Astrocyte (in vitro differentiated cells and primary cell): ENCODE measurements around the gene C2orf76. TPM values are rescaled to one million over a fixed set of nuclear protein-coding genes. Genes with fewer than 3 reads are reported as not detected.

Source experiments
- DNase-seq: peaks from one replicate; pipeline ENCODE4 v3.0.0-alpha.2; 2010; ENCODE audit warnings: low read depth
- FAIRE-seq: peaks from 2 replicates; lab custom pipeline; 2011; peaks lifted over from hg19 to GRCh38; lab: Jason Lieb, UNC
- H2AFZ ChIP-seq: 2 replicates; pipeline ENCODE4 v1.6.0; 2012; ENCODE audit warnings: low read depth, low read length, inconsistent platforms
- H3K27ac ChIP-seq: 2 replicates; pipeline ENCODE4 v1.5.1; 2011; ENCODE audit warnings: low read depth, low read length, inconsistent platforms
- H3K27me3 ChIP-seq: 2 replicates; pipeline ENCODE4 v1.6.0; 2011; ENCODE audit warnings: low read length, inconsistent platforms; ENCODE audit not compliant: insufficient read depth
- H3K36me3 ChIP-seq: 2 replicates; pipeline ENCODE4 v1.5.1; 2011; ENCODE audit warnings: low read length, inconsistent platforms; ENCODE audit not compliant: insufficient read depth
- H3K4me1 ChIP-seq: 2 replicates; pipeline ENCODE4 v1.5.1; 2011; ENCODE audit warnings: low read length, inconsistent platforms; ENCODE audit not compliant: insufficient read depth
- H3K4me2 ChIP-seq: 2 replicates; pipeline ENCODE4 v1.6.0; 2012; ENCODE audit warnings: low read length, inconsistent platforms
- H3K4me3 ChIP-seq: 2 replicates; pipeline ENCODE4 v1.5.1; 2011; ENCODE audit warnings: low read depth, mild to moderate bottlenecking, low read length, inconsistent platforms; ENCODE audit not compliant: insufficient read depth
- H3K79me2 ChIP-seq: 2 replicates; pipeline ENCODE4 v1.6.0; 2012; ENCODE audit warnings: mild to moderate bottlenecking, low read length, inconsistent platforms; ENCODE audit not compliant: insufficient read depth
- H3K9ac ChIP-seq: 2 replicates; pipeline ENCODE4 v1.6.0; 2012; ENCODE audit warnings: mild to moderate bottlenecking, low read length, inconsistent platforms
- H3K9me3 ChIP-seq: 2 replicates; pipeline ENCODE4 v1.5.1; 2012; ENCODE audit warnings: low read depth, mild to moderate bottlenecking, low read length, inconsistent platforms; ENCODE audit not compliant: insufficient read depth
- H4K20me1 ChIP-seq: 2 replicates; pipeline ENCODE4 v1.6.0; 2012; ENCODE audit warnings: low read length, inconsistent platforms; ENCODE audit not compliant: insufficient read depth
- H3K27ac Mint-ChIP-seq: one replicate; pipeline ENCODE4 v1.8.0; 2021; ENCODE audit warnings: mild to moderate bottlenecking, mixed read lengths; ENCODE audit not compliant: unreplicated experiment
- H3K27me3 Mint-ChIP-seq: one replicate; pipeline ENCODE4 v1.8.0; 2021; ENCODE audit warnings: low read depth, mixed read lengths; ENCODE audit not compliant: unreplicated experiment
- H3K36me3 Mint-ChIP-seq: one replicate; pipeline ENCODE4 v1.8.0; 2021; ENCODE audit warnings: low read depth, mixed read lengths; ENCODE audit not compliant: unreplicated experiment
- H3K4me1 Mint-ChIP-seq: one replicate; pipeline ENCODE4 v1.8.0; 2021; ENCODE audit warnings: low read depth, mixed read lengths; ENCODE audit not compliant: unreplicated experiment
- H3K4me3 Mint-ChIP-seq: one replicate; pipeline ENCODE4 v1.8.0; 2021; ENCODE audit warnings: mild to moderate bottlenecking, moderate library complexity, mixed read lengths; ENCODE audit not compliant: unreplicated experiment
- H3K9me3 Mint-ChIP-seq: one replicate; pipeline ENCODE4 v1.8.0; 2021; ENCODE audit warnings: mild to moderate bottlenecking, mixed read lengths; ENCODE audit not compliant: unreplicated experiment
- EZH2 ChIP-seq: IDR thresholded peaks from 2 replicates; pipeline ENCODE4 v1.6.1; 2012; ENCODE audit warnings: mild to moderate bottlenecking, low read length, inconsistent platforms; ENCODE audit not compliant: insufficient read depth
- total RNA-seq: library from RNA; stranded (reverse); gene quantifications from 2 replicates; pipeline ENCODE4 v1.2.1, GENCODE V29; 2021
- TF ChIP-seq, protein P1 (sequence below): IDR thresholded peaks from 2 replicates; pipeline ENCODE4 v1.5.1; 2011; ENCODE audit warnings: low read depth, mild to moderate bottlenecking, inconsistent platforms, low read length, moderate library complexity; ENCODE audit not compliant: insufficient read depth

C2orf76 gene
- total RNA-seq, 1 donor from 2014 or later: 9.2 TPM

DNA sequence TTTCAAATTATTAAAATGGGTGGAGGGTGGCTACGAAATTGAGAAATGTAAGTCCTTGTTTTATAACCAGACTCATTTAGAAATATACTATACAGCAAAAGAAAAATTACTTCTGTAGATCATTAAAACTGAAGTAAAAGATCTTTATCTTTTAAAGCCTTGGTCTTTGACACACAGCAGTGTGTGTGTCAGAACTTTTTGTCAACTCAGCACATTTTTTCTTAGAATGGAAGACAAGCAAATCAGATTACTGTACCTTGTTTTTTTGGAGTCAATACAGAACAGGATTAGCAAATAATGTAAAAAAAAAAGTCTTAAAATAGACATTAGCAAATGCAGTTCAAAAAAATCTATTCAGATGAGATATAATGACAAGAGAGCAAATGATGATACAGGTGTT lies 49.1 kb downstream of the C2orf76 start:
- H3K4me2 ChIP-seq: no peak overlapping the region
- H3K9me3 ChIP-seq: no peaks in the 10 kb centered on the region
- H4K20me1 ChIP-seq: no peaks in the 10 kb centered on the region
- H3K4me3 ChIP-seq: no peak overlapping the region
- no peaks in the 10 kb centered on the region for H3K4me1 ChIP-seq
- DNase-seq: no peak
- FAIRE-seq: no peak
- Mint-ChIP-seq H3K27me3 (no peaks in the 10 kb centered on the region), H3K4me1 (no peaks in the 10 kb centered on the region), H3K36me3 (no peaks in the 10 kb centered on the region), H3K4me3 (no peak overlapping the region), H3K9me3 (no peaks in the 10 kb centered on the region), H3K27ac (no peak overlapping the region)
- TF ChIP-seq EZH2: no peak
- TF ChIP-seq, protein P1, sequence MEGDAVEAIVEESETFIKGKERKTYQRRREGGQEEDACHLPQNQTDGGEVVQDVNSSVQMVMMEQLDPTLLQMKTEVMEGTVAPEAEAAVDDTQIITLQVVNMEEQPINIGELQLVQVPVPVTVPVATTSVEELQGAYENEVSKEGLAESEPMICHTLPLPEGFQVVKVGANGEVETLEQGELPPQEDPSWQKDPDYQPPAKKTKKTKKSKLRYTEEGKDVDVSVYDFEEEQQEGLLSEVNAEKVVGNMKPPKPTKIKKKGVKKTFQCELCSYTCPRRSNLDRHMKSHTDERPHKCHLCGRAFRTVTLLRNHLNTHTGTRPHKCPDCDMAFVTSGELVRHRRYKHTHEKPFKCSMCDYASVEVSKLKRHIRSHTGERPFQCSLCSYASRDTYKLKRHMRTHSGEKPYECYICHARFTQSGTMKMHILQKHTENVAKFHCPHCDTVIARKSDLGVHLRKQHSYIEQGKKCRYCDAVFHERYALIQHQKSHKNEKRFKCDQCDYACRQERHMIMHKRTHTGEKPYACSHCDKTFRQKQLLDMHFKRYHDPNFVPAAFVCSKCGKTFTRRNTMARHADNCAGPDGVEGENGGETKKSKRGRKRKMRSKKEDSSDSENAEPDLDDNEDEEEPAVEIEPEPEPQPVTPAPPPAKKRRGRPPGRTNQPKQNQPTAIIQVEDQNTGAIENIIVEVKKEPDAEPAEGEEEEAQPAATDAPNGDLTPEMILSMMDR: no peak
- no peak overlapping the region for H3K9ac ChIP-seq
- no peaks in the 10 kb centered on the region for H3K79me2 ChIP-seq
- H2AFZ ChIP-seq: no peak overlapping the region
- no peaks in the 10 kb centered on the region for H3K27me3 ChIP-seq
- no peaks in the 10 kb centered on the region for H3K36me3 ChIP-seq
- H3K27ac ChIP-seq: no peak overlapping the region

DNA sequence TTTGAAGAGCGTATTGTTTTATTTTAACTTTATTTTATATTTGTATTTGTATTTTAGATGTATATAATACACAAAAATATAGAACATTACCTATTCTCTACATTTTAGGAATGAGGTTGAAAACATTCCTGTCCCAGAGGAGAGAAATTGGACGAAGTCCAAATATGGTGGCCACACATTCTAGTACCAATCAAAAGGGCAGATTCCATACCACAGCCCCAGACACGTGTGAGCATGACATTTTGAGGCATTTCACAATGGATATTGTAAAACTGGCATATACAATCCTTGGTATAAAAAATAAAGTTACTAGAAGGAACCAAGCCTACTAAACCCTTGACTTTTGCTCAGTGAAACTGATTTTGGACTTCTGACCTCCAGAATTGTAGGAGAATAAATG lies 50.6 kb downstream of the C2orf76 start:
- Histone ChIP-seq H3K4me1 (no peaks in the 10 kb centered on the region), H3K27me3 (no peaks in the 10 kb centered on the region), H3K4me3 (no peak overlapping the region), H4K20me1 (no peaks in the 10 kb centered on the region), H3K9me3 (no peaks in the 10 kb centered on the region), H3K4me2 (no peak overlapping the region), H3K36me3 (no peaks in the 10 kb centered on the region), H3K79me2 (no peaks in the 10 kb centered on the region), H2AFZ (no peak overlapping the region), H3K9ac (no peak overlapping the region), H3K27ac (no peak overlapping the region)
- FAIRE-seq (no peak), DNase-seq (no peak)
- Mint-ChIP-seq H3K36me3 (peaks cover 3% of the 10 kb centered on the region), H3K9me3 (no peaks in the 10 kb centered on the region), H3K4me3 (no peak overlapping the region), H3K27ac (no peak overlapping the region), H3K27me3 (no peaks in the 10 kb centered on the region), H3K4me1 (no peaks in the 10 kb centered on the region)
- TF ChIP-seq, protein P1: no peak
- no peak for TF ChIP-seq EZH2

GRCh38 chr2:119315241-119315925 lies 51.3 kb downstream of the C2orf76 start:
- Mint-ChIP-seq H3K4me1 (no peaks in the 10 kb centered on the region), H3K9me3 (no peaks in the 10 kb centered on the region), H3K36me3 (peaks cover 3% of the 10 kb centered on the region), H3K27ac (no peak overlapping the region), H3K4me3 (no peak overlapping the region), H3K27me3 (no peaks in the 10 kb centered on the region)
- no peak overlapping the region for H3K4me2 ChIP-seq
- no peak overlapping the region for H2AFZ ChIP-seq
- H3K4me1 ChIP-seq: no peaks in the 10 kb centered on the region
- H3K9ac ChIP-seq: no peak overlapping the region
- DNase-seq (no peak), FAIRE-seq (no peak)
- no peak overlapping the region for H3K4me3 ChIP-seq
- no peak overlapping the region for H3K27ac ChIP-seq
- H3K79me2 ChIP-seq: no peaks in the 10 kb centered on the region
- H3K36me3 ChIP-seq: no peaks in the 10 kb centered on the region
- no peaks in the 10 kb centered on the region for H4K20me1 ChIP-seq
- TF ChIP-seq EZH2: no peak
- TF ChIP-seq, protein P1: no peak
- no peaks in the 10 kb centered on the region for H3K27me3 ChIP-seq
- H3K9me3 ChIP-seq: no peaks in the 10 kb centered on the region
